ENCODE measurements around the gene ANKMY1. TPM values are rescaled to one million over a fixed set of nuclear protein-coding genes. Genes with fewer than 3 reads are reported as not detected.
A peak's percentile ranks its signal among the peaks of the same experiment; 100 is the strongest.

The ANKMY1 gene
- total and polyA plus RNA-seq, 2 of the 13 experiments (the other 11 are each of a cell fraction or from before 2014, with no cell fraction given), result 11.7 to 18.8 TPM

DNA sequence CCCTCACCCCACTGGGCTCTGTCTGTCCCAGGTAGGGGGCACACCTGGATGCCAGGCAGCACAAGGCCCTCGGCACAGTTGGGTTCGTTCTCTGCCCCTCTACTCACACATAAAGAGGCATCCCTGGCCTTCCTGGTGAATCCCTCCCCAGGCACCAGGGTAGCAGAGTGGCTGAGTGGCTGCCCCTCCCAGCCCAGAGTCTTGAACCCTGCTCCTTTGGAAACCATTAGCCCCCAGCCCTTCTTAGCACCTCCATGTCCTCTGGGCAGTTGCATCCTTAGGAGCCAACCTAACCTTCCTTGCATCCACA lies 120.3 kb downstream of the ANKMY1 start (continued):
- TF ChIP-seq, protein P1, sequence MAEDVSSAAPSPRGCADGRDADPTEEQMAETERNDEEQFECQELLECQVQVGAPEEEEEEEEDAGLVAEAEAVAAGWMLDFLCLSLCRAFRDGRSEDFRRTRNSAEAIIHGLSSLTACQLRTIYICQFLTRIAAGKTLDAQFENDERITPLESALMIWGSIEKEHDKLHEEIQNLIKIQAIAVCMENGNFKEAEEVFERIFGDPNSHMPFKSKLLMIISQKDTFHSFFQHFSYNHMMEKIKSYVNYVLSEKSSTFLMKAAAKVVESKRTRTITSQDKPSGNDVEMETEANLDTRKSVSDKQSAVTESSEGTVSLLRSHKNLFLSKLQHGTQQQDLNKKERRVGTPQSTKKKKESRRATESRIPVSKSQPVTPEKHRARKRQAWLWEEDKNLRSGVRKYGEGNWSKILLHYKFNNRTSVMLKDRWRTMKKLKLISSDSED (CRISPR knock-in tag; IDR thresholded peaks at IDR 0.05), result no peak
- TF ChIP-seq REXO4 (CRISPR knock-in tag; IDR thresholded peaks at IDR 0.05; ENCODE audit: borderline replicate concordance) (no peak), ZNF850 (CRISPR knock-in tag; conservative IDR thresholded peaks at IDR 0.05) (no peak), TP53 (CRISPR knock-in tag; conservative IDR thresholded peaks at IDR 0.05) (no peak), ATM (IDR thresholded peaks at IDR 0.05; ENCODE audit: borderline replicate concordance) (no peak), ZNF329 (CRISPR knock-in tag; IDR thresholded peaks at IDR 0.05; ENCODE audit: low read depth) (no peak), ZNF703 (CRISPR knock-in tag; IDR thresholded peaks at IDR 0.05; ENCODE audit: borderline replicate concordance) (no peak)

DNA sequence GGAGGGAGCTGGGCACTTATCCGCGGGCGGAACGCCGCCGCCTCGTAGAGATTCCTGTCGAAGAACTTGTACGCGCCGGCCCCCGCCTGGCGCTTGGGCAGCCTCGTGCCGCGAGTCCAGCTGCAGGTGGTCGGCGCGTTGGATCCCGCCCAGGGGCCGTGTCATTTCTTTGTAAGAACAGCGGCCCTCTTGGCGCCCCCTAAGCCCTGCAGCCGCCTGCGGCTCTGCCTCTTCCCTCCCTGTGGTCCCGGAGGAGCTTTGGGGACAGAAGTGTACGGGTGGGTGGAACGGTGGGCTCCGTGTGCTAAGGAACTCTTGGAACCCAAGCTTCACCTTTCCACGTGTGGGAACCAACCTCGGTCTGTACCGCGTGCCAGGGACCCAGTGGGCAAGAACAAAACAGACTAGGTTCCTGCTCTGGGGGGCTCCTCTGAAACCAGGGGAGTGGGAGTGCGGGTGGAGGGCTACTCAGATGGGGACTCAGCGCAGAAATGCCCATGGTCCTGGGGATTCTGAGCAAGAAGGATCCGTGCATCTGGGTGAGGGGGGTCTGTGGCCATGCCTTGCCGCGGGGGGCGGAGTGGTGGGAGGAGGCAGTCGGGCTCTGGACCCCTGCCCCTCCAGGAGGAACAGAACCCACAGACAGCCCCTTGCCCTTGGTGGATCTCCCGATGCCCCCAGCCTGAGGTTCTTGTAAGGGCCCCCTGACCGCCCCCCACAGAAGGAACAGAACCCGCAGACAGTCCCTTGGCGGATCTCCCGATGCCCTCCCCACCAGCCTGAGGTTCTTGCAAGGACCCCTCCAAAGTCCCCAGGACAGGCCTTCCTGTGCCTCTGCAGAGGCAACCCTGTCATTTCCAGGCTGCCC lies 120.9 kb downstream of the ANKMY1 start:
- Histone ChIP-seq H3K4me3 (replicated peaks in 1 of 3; ENCODE audit: insufficient read depth in 1 of 3, low read depth in 2 of 3, low read length in 3 of 3) (peak overlapping the region in 2 of 3 experiments; percentile 57 to 74; a peak in 3 of 6 replicates), H2AFZ (ENCODE audit: low read length) (no peak overlapping the region), H3K4me2 (ENCODE audit: low read depth, low read length) (peak overlapping the region; percentile 76), H3K4me1 (ENCODE audit: insufficient read depth, low read length) (peaks cover 10% of the 10 kb centered on the region), H3K27ac (ENCODE audit: extremely low read length, insufficient read depth, low read length) (no peak overlapping the region), H3K27me3 (ENCODE audit: control insufficient read depth in 1 of 2, insufficient read depth in 2 of 2, low read length in 2 of 2) (peaks cover 30 to 51% of the 10 kb centered on the region in 2 experiments), H3K9ac (ENCODE audit: insufficient read depth, low read depth, low read length) (no peak overlapping the region), H3K9me3 (ENCODE audit: low read length) (no peaks in the 10 kb centered on the region), H4K20me1 (ENCODE audit: insufficient read depth, low read length) (peaks cover 3% of the 10 kb centered on the region; the same call in 1 of the 2 replicates), H3K36me3 (replicated peaks in 1 of 2; ENCODE audit: control insufficient read depth in 1 of 2, insufficient read depth in 2 of 2, low read length in 2 of 2) (no peaks in the 10 kb centered on the region), H3K79me2 (ENCODE audit: insufficient read depth, low read length) (no peaks in the 10 kb centered on the region)
- intact Hi-C loops (cut with micrococcal nuclease; ENCODE audit: unreplicated experiment) (loop anchor here (5.0 kb wide), 2 partner anchors 185 to 285 kb away; no protein-coding TSS in a partner anchor), in situ Hi-C loops (cut with HindIII; ENCODE audit: extremely low pct_ligation_motif_present, low pct_unique_long_range_greater_than_20kb) (loop anchor here (5.0 kb wide), 2 partner anchors 205 to 285 kb away; no protein-coding TSS in a partner anchor)
- DNase-seq (ENCODE audit: low spot score) (no peak), ATAC-seq (no peak), FAIRE-seq (no peak)
- ChIA-PET POLR2A (interaction anchor here (1.7 kb wide), 1 partner anchor 181 kb away, joined by 7 read pairs; no protein-coding TSS in a partner anchor), CTCF (ENCODE audit: low intra/inter-chr PET ratio, low total read pairs) (interaction anchor here (1.9 to 3.4 kb wide), 2 partner anchors 204 to 286 kb away, joined by 11 to 84 read pairs; no protein-coding TSS in a partner anchor)
- BruUV-seq (replicated peaks), result no TSS peak
- WGBS (ENCODE audit: low lambda C conversion rate), result 67% methylated on average over 24 of the region's 45 CpGs
- no peak for TF ChIP-seq ZMYM2 (CRISPR knock-in tag; IDR thresholded peaks at IDR 0.05)
- TF ChIP-seq, protein P2, sequence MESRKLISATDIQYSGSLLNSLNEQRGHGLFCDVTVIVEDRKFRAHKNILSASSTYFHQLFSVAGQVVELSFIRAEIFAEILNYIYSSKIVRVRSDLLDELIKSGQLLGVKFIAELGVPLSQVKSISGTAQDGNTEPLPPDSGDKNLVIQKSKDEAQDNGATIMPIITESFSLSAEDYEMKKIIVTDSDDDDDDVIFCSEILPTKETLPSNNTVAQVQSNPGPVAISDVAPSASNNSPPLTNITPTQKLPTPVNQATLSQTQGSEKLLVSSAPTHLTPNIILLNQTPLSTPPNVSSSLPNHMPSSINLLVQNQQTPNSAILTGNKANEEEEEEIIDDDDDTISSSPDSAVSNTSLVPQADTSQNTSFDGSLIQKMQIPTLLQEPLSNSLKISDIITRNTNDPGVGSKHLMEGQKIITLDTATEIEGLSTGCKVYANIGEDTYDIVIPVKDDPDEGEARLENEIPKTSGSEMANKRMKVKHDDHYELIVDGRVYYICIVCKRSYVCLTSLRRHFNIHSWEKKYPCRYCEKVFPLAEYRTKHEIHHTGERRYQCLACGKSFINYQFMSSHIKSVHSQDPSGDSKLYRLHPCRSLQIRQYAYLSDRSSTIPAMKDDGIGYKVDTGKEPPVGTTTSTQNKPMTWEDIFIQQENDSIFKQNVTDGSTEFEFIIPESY (CRISPR knock-in tag; IDR thresholded peaks at IDR 0.05), result peak; percentile 68
- TF ChIP-seq, protein P3, sequence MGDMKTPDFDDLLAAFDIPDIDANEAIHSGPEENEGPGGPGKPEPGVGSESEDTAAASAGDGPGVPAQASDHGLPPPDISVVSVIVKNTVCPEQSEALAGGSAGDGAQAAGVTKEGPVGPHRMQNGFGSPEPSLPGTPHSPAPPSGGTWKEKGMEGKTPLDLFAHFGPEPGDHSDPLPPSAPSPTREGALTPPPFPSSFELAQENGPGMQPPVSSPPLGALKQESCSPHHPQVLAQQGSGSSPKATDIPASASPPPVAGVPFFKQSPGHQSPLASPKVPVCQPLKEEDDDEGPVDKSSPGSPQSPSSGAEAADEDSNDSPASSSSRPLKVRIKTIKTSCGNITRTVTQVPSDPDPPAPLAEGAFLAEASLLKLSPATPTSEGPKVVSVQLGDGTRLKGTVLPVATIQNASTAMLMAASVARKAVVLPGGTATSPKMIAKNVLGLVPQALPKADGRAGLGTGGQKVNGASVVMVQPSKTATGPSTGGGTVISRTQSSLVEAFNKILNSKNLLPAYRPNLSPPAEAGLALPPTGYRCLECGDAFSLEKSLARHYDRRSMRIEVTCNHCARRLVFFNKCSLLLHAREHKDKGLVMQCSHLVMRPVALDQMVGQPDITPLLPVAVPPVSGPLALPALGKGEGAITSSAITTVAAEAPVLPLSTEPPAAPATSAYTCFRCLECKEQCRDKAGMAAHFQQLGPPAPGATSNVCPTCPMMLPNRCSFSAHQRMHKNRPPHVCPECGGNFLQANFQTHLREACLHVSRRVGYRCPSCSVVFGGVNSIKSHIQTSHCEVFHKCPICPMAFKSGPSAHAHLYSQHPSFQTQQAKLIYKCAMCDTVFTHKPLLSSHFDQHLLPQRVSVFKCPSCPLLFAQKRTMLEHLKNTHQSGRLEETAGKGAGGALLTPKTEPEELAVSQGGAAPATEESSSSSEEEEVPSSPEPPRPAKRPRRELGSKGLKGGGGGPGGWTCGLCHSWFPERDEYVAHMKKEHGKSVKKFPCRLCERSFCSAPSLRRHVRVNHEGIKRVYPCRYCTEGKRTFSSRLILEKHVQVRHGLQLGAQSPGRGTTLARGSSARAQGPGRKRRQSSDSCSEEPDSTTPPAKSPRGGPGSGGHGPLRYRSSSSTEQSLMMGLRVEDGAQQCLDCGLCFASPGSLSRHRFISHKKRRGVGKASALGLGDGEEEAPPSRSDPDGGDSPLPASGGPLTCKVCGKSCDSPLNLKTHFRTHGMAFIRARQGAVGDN (CRISPR knock-in tag; IDR thresholded peaks at IDR 0.05), result peak; percentile 31
- TF ChIP-seq, protein P4, sequence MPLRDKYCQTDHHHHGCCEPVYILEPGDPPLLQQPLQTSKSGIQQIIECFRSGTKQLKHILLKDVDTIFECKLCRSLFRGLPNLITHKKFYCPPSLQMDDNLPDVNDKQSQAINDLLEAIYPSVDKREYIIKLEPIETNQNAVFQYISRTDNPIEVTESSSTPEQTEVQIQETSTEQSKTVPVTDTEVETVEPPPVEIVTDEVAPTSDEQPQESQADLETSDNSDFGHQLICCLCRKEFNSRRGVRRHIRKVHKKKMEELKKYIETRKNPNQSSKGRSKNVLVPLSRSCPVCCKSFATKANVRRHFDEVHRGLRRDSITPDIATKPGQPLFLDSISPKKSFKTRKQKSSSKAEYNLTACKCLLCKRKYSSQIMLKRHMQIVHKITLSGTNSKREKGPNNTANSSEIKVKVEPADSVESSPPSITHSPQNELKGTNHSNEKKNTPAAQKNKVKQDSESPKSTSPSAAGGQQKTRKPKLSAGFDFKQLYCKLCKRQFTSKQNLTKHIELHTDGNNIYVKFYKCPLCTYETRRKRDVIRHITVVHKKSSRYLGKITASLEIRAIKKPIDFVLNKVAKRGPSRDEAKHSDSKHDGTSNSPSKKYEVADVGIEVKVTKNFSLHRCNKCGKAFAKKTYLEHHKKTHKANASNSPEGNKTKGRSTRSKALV (CRISPR knock-in tag; IDR thresholded peaks at IDR 0.05), result peak; percentile 11; the same call in 1 of the 2 replicates

Data from HepG2 (cell line).